ENCODE results near the gene FOXN4.

GRCh38 chr12:109286252-109286651, 22.8 kb downstream of the FOXN4 start:
- TF ChIP-seq CTCF (IDR thresholded peaks at IDR 0.05), result no peak
- TF ChIP-seq POLR2A (IDR thresholded peaks at IDR 0.05), result no peak
